ENCODE results near the gene SEC61B.
A peak's percentile ranks its signal among the peaks of the same experiment; 100 is the strongest.

Gene SEC61B

GRCh38 chr9:99257723-99258389 is 35.8 kb downstream of the SEC61B start:
- no peak overlapping the region for H3K23ac ChIP-seq (ENCODE audit: low read length in 2 of 2)
- no peak overlapping the region for H3K27ac ChIP-seq (ENCODE audit: low read length, poor library complexity, severe bottlenecking)
- no peak overlapping the region for H2AFZ ChIP-seq (ENCODE audit: low read depth, low read length)
- no peaks in the 10 kb centered on the region for H3K36me3 ChIP-seq (ENCODE audit: control insufficient read depth in 1 of 2, insufficient read depth in 2 of 2, low read depth in 1 of 2, low read length in 2 of 2)
- H2BK5ac ChIP-seq (ENCODE audit: low read depth, low read length, poor library complexity, severe bottlenecking) = no peak overlapping the region
- H3K9me3 ChIP-seq (ENCODE audit: control insufficient read depth, low read length) = no peaks in the 10 kb centered on the region
- 92% methylated on average over 8 of the region's 8 CpGs for WGBS
- no peak overlapping the region for H3K9ac ChIP-seq (ENCODE audit: low read length)
- no peak overlapping the region for H4K91ac ChIP-seq (ENCODE audit: low read length)
- H3K4ac ChIP-seq (ENCODE audit: low read depth in 1 of 2, low read length in 2 of 2) = no peak overlapping the region
- no peaks in the 10 kb centered on the region for H3K79me1 ChIP-seq (replicated peaks; ENCODE audit: low read length, poor library complexity, severe bottlenecking)
- no peak overlapping the region for H4K8ac ChIP-seq (ENCODE audit: low read length)
- DNase-seq = no peak
- H3K4me2 ChIP-seq (ENCODE audit: low read length, poor library complexity, severe bottlenecking) = no peak overlapping the region
- no peak overlapping the region for H2BK15ac ChIP-seq (ENCODE audit: low read depth, poor library complexity, severe bottlenecking)
- no peak overlapping the region for H2BK12ac ChIP-seq (ENCODE audit: low read length in 2 of 2)
- no peaks in the 10 kb centered on the region for H3K27me3 ChIP-seq (ENCODE audit: control insufficient read depth in 1 of 2, insufficient read depth in 1 of 2, low read length in 2 of 2)
- no peak overlapping the region for H3K18ac ChIP-seq (ENCODE audit: low read depth in 1 of 2, low read length in 2 of 2)
- no peak overlapping the region for H3K14ac ChIP-seq (ENCODE audit: low read length in 2 of 2)
- H2AK5ac ChIP-seq (ENCODE audit: low read length, severe bottlenecking) = no peak overlapping the region
- H3K4me1 ChIP-seq (ENCODE audit: control insufficient read depth, insufficient read depth, low read depth, low read length) = peaks cover 9% of the 10 kb centered on the region
- H2BK120ac ChIP-seq (ENCODE audit: low read depth, low read length) = no peak overlapping the region
- no peak overlapping the region for H3K4me3 ChIP-seq (ENCODE audit: insufficient read depth in 1 of 2, low read depth in 1 of 2, low read length in 2 of 2)

GRCh38 chr9:99259231-99259918 is 37.3 kb downstream of the SEC61B start:
- H3K27me3 ChIP-seq (ENCODE audit: control insufficient read depth in 1 of 2, insufficient read depth in 1 of 2, low read length in 2 of 2) = no peaks in the 10 kb centered on the region
- H3K4ac ChIP-seq (ENCODE audit: low read depth in 1 of 2, low read length in 2 of 2) = no peak overlapping the region
- no peak overlapping the region for H4K91ac ChIP-seq (ENCODE audit: low read length)
- no peak overlapping the region for H3K14ac ChIP-seq (ENCODE audit: low read length in 2 of 2)
- no peaks in the 10 kb centered on the region for H3K36me3 ChIP-seq (ENCODE audit: control insufficient read depth in 1 of 2, insufficient read depth in 2 of 2, low read depth in 1 of 2, low read length in 2 of 2)
- no peak overlapping the region for H2BK120ac ChIP-seq (ENCODE audit: low read depth, low read length)
- peak overlapping the region in 1 of 2 experiments; percentile 71 for H3K4me3 ChIP-seq (ENCODE audit: insufficient read depth in 1 of 2, low read depth in 1 of 2, low read length in 2 of 2)
- no peak overlapping the region for H2BK5ac ChIP-seq (ENCODE audit: low read depth, low read length, poor library complexity, severe bottlenecking)
- no peak overlapping the region for H4K8ac ChIP-seq (ENCODE audit: low read length)
- no peak overlapping the region for H2AK5ac ChIP-seq (ENCODE audit: low read length, severe bottlenecking)
- peak overlapping the region; percentile 37 for H3K27ac ChIP-seq (ENCODE audit: low read length, poor library complexity, severe bottlenecking)
- H3K9ac ChIP-seq (ENCODE audit: low read length) = peak overlapping the region; percentile 91
- peak overlapping the region; percentile 6 for H2AFZ ChIP-seq (ENCODE audit: low read depth, low read length)
- peaks cover 7% of the 10 kb centered on the region for H3K4me1 ChIP-seq (ENCODE audit: control insufficient read depth, insufficient read depth, low read depth, low read length)
- H3K79me1 ChIP-seq (replicated peaks; ENCODE audit: low read length, poor library complexity, severe bottlenecking) = no peaks in the 10 kb centered on the region
- no peak overlapping the region for H2BK12ac ChIP-seq (ENCODE audit: low read length in 2 of 2)
- no peak for DNase-seq
- H3K4me2 ChIP-seq (ENCODE audit: low read length, poor library complexity, severe bottlenecking) = peak overlapping the region; percentile 32
- H2BK15ac ChIP-seq (ENCODE audit: low read depth, poor library complexity, severe bottlenecking) = no peak overlapping the region
- H3K18ac ChIP-seq (ENCODE audit: low read depth in 1 of 2, low read length in 2 of 2) = no peak overlapping the region
- H3K23ac ChIP-seq (ENCODE audit: low read length in 2 of 2) = no peak overlapping the region
- H3K9me3 ChIP-seq (ENCODE audit: control insufficient read depth, low read length) = no peaks in the 10 kb centered on the region
- 65% methylated on average over 27 of the region's 27 CpGs for WGBS

- DNase-seq = no peak
- no peak overlapping the region for H3K23ac ChIP-seq (ENCODE audit: low read length in 2 of 2)
- no peak overlapping the region for H2BK15ac ChIP-seq (ENCODE audit: low read depth, poor library complexity, severe bottlenecking)
- no peak overlapping the region for H2BK12ac ChIP-seq (ENCODE audit: low read length in 2 of 2)
- H3K9me3 ChIP-seq (ENCODE audit: control insufficient read depth, low read length) = no peaks in the 10 kb centered on the region
- no peak overlapping the region for H3K18ac ChIP-seq (ENCODE audit: low read depth in 1 of 2, low read length in 2 of 2)
- no peak overlapping the region for H3K27ac ChIP-seq (ENCODE audit: low read length, poor library complexity, severe bottlenecking)
- no peak overlapping the region for H3K4me3 ChIP-seq (ENCODE audit: insufficient read depth in 1 of 2, low read depth in 1 of 2, low read length in 2 of 2)
- peaks cover 7% of the 10 kb centered on the region for H3K4me1 ChIP-seq (ENCODE audit: control insufficient read depth, insufficient read depth, low read depth, low read length)
- 86% methylated on average over 2 of the region's 2 CpGs for WGBS
- no peak overlapping the region for H3K4me2 ChIP-seq (ENCODE audit: low read length, poor library complexity, severe bottlenecking)
- H3K14ac ChIP-seq (ENCODE audit: low read length in 2 of 2) = no peak overlapping the region
- H2AK5ac ChIP-seq (ENCODE audit: low read length, severe bottlenecking) = no peak overlapping the region
- H3K27me3 ChIP-seq (ENCODE audit: control insufficient read depth in 1 of 2, insufficient read depth in 1 of 2, low read length in 2 of 2) = no peaks in the 10 kb centered on the region
- H4K91ac ChIP-seq (ENCODE audit: low read length) = no peak overlapping the region
- H4K8ac ChIP-seq (ENCODE audit: low read length) = no peak overlapping the region
- H3K36me3 ChIP-seq (ENCODE audit: control insufficient read depth in 1 of 2, insufficient read depth in 2 of 2, low read depth in 1 of 2, low read length in 2 of 2) = no peaks in the 10 kb centered on the region
- H3K4ac ChIP-seq (ENCODE audit: low read depth in 1 of 2, low read length in 2 of 2) = no peak overlapping the region
- H2BK120ac ChIP-seq (ENCODE audit: low read depth, low read length) = no peak overlapping the region
- H2BK5ac ChIP-seq (ENCODE audit: low read depth, low read length, poor library complexity, severe bottlenecking) = no peak overlapping the region
- no peaks in the 10 kb centered on the region for H3K79me1 ChIP-seq (replicated peaks; ENCODE audit: low read length, poor library complexity, severe bottlenecking)
- no peak overlapping the region for H2AFZ ChIP-seq (ENCODE audit: low read depth, low read length)
- H3K9ac ChIP-seq (ENCODE audit: low read length) = no peak overlapping the region
These were observed 39.8 kb downstream of the SEC61B start for GRCh38 chr9:99261923-99262322.

GRCh38 chr9:99262949-99263418 is 40.9 kb downstream of the SEC61B start:
- no peaks in the 10 kb centered on the region for H3K27me3 ChIP-seq (ENCODE audit: control insufficient read depth in 1 of 2, insufficient read depth in 1 of 2, low read length in 2 of 2)
- H4K8ac ChIP-seq (ENCODE audit: low read length) = no peak overlapping the region
- no peaks in the 10 kb centered on the region for H3K9me3 ChIP-seq (ENCODE audit: control insufficient read depth, low read length)
- 83% methylated on average over 6 of the region's 7 CpGs for WGBS
- no peak overlapping the region for H3K18ac ChIP-seq (ENCODE audit: low read depth in 1 of 2, low read length in 2 of 2)
- H2BK120ac ChIP-seq (ENCODE audit: low read depth, low read length) = no peak overlapping the region
- no peaks in the 10 kb centered on the region for H3K36me3 ChIP-seq (ENCODE audit: control insufficient read depth in 1 of 2, insufficient read depth in 2 of 2, low read depth in 1 of 2, low read length in 2 of 2)
- no peak overlapping the region for H4K91ac ChIP-seq (ENCODE audit: low read length)
- H3K4me2 ChIP-seq (ENCODE audit: low read length, poor library complexity, severe bottlenecking) = no peak overlapping the region
- H3K9ac ChIP-seq (ENCODE audit: low read length) = no peak overlapping the region
- H3K23ac ChIP-seq (ENCODE audit: low read length in 2 of 2) = no peak overlapping the region
- H3K27ac ChIP-seq (ENCODE audit: low read length, poor library complexity, severe bottlenecking) = no peak overlapping the region
- peaks cover 7% of the 10 kb centered on the region for H3K4me1 ChIP-seq (ENCODE audit: control insufficient read depth, insufficient read depth, low read depth, low read length)
- H2AK5ac ChIP-seq (ENCODE audit: low read length, severe bottlenecking) = no peak overlapping the region
- no peak overlapping the region for H3K4ac ChIP-seq (ENCODE audit: low read depth in 1 of 2, low read length in 2 of 2)
- no peak overlapping the region for H3K4me3 ChIP-seq (ENCODE audit: insufficient read depth in 1 of 2, low read depth in 1 of 2, low read length in 2 of 2)
- H2AFZ ChIP-seq (ENCODE audit: low read depth, low read length) = no peak overlapping the region
- no peak overlapping the region for H2BK15ac ChIP-seq (ENCODE audit: low read depth, poor library complexity, severe bottlenecking)
- H2BK12ac ChIP-seq (ENCODE audit: low read length in 2 of 2) = no peak overlapping the region
- no peak for DNase-seq
- H3K14ac ChIP-seq (ENCODE audit: low read length in 2 of 2) = no peak overlapping the region
- H3K79me1 ChIP-seq (replicated peaks; ENCODE audit: low read length, poor library complexity, severe bottlenecking) = no peaks in the 10 kb centered on the region
- H2BK5ac ChIP-seq (ENCODE audit: low read depth, low read length, poor library complexity, severe bottlenecking) = no peak overlapping the region

Data from mesenchymal stem cell (in vitro differentiated cells and primary cell).